Gastrocnemius medialis (tissue), 4 donors: ENCODE data around the gene DPEP3. TPM values are rescaled to one million over a fixed set of nuclear protein-coding genes. Genes with fewer than 3 reads are reported as not detected.

Source experiments
- ATAC-seq, 2 donors: fragments of 150-250 bp; one replicate each; pipeline ENCODE4 v1.9.1; 2016
- DNase-seq, 2 donors: peaks; one replicate each; pipeline ENCODE4 v3.0.0-alpha.2; 2019
- H3K27ac ChIP-seq, 4 donors: fragments of 200-600 bp; sonication (generic); 1 replicate in 1 of 4; 2 replicates in 3 of 4; pipeline ENCODE4 v1.5.1; 2016 to 2018; ENCODE audit warnings: mild to moderate bottlenecking in 2 of 4, moderate library complexity in 1 of 4
- H3K27me3 ChIP-seq, 3 donors: fragments of 200-600 bp; sonication (generic) in 2 of 3; 1 replicate in 1 of 3; 2 replicates in 2 of 3; pipeline versions ENCODE4 v1.5.1 to v1.6.0; 2016 to 2019; ENCODE audit warnings: mild to moderate bottlenecking in 1 of 3, moderate library complexity in 1 of 3
- H3K36me3 ChIP-seq, 2 donors: fragments of 200-600 bp; sonication (generic) in 1 of 2; one replicate each; pipeline ENCODE4 v1.5.1; 2017 to 2018
- H3K4me1 ChIP-seq, 2 donors: fragments of 200-600 bp; sonication (generic) in 1 of 2; one replicate each; pipeline ENCODE4 v1.5.1; 2016 to 2017; ENCODE audit warnings: mild to moderate bottlenecking in 2 of 2
- H3K4me3 ChIP-seq, 4 donors: fragments of 200-600 bp; sonication (generic) in 3 of 4; 1 replicate in 1 of 4; 2 replicates in 3 of 4; pipeline ENCODE4 v1.5.1; 2016 to 2019; ENCODE audit warnings: mild to moderate bottlenecking in 2 of 4
- H3K9me3 ChIP-seq, 3 donors: fragments of 200-600 bp; sonication (generic) in 2 of 3; 1 replicate in 1 of 3; 2 replicates in 2 of 3; pipeline ENCODE4 v1.5.1; 2016 to 2019
- CTCF ChIP-seq, 5 experiments: fragments of 450-650 bp in 3 of 5; fragments of 200-600 bp in 2 of 5; sonication (generic) in 2 of 5; IDR thresholded peaks in 4 of 5; conservative IDR thresholded peaks in 1 of 5; 1 replicate in 4 of 5; 2 replicates in 1 of 5; pipeline ENCODE4 v1.5.1; 2016 to 2019; ENCODE audit warnings: antibody characterized with exemption in 5 of 5, mild to moderate bottlenecking in 3 of 5, moderate library complexity in 3 of 5
- POLR2A ChIP-seq, 2 donors: fragments of 450-650 bp; IDR thresholded peaks; one replicate each; pipeline ENCODE4 v1.6.1; 2017; ENCODE audit warnings: antibody characterized with exemption in 2 of 2, mild to moderate bottlenecking in 2 of 2, moderate library complexity in 2 of 2
- in situ Hi-C, 4 donors: fragments of 200-750 bp; cut with MboI; loops; one replicate each; pipeline versions ENCODE4 v1.15.0 to v1.8.0; 2017; ENCODE audit warnings: low sequenced_read_pairs in 4 of 4
- intact Hi-C: fragments of 100-400 bp; cut with DNase I; formaldehyde crosslinking; loops from one replicate; pipeline ENCODE4 v1.15.1; 2023; ENCODE audit warnings: low total_unique reads
- total RNA-seq, 4 donors: library from RNA; depleted of rRNA; stranded (reverse); fragments of >200 nt; gene quantifications; one replicate each; pipeline versions ENCODE4 v1.1.0 to v1.2.3, GENCODE V29; 2016

DPEP3 gene
- total RNA-seq, 4 donors from 2014 or later = not detected

GRCh38 chr16:67932462-67932840 is 47.8 kb downstream of the DPEP3 start:
- Histone ChIP-seq H3K36me3 (peaks cover 0 to 6% of the 10 kb centered on the region in 2 donors), H3K9me3 (no peaks in the 10 kb centered on the region), H3K27ac (no peak overlapping the region), H3K4me1 (peaks cover 22 to 27% of the 10 kb centered on the region in 2 donors), H3K4me3 (no peak overlapping the region), H3K27me3 (no peaks in the 10 kb centered on the region)
- intact Hi-C loops (loop anchor here (10.0 kb wide), 1 partner anchor 378 kb away; no protein-coding TSS in a partner anchor), in situ Hi-C loops (loop anchor here in 1 of 4 donors (10.0 kb wide), 1 partner anchor 48 kb away; the partner anchor contains the start of gene NRN1L)
- ATAC-seq = no peak
- TF ChIP-seq CTCF (IDR thresholded peaks at IDR 0.05 in 4 of 5, conservative IDR thresholded peaks at IDR 0.05 in 1 of 5) (no peak), POLR2A (IDR thresholded peaks at IDR 0.05) (no peak)
- DNase-seq = no peak

GRCh38 chr16:67931712-67932461 is 48.4 kb downstream of the DPEP3 start, which contains the start of gene CTRL:
Gene CTRL, minus strand, starts transcription at chr16:67931862. Its CDS starts 10 bp downstream, at chr16:67931852.
- no peak for DNase-seq
- intact Hi-C loops = loop anchor here (10.0 kb wide), 1 partner anchor 377 kb away; no protein-coding TSS in a partner anchor

GRCh38 chr16:67930678-67931211 is 49.6 kb downstream of the DPEP3 start:
- H3K36me3 ChIP-seq = peaks cover 0 to 10% of the 10 kb centered on the region in 2 donors
- in situ Hi-C loops (loop anchor here in 1 of 4 donors (10.0 kb wide), 1 partner anchor 46 kb away; the partner anchor contains the start of gene NRN1L), intact Hi-C loops (loop anchor here (10.0 kb wide), 1 partner anchor 376 kb away; no protein-coding TSS in a partner anchor)
- DNase-seq (peak in 1 of 2 donors; percentile 14), ATAC-seq (no peak)
- no peaks in the 10 kb centered on the region for H3K27me3 ChIP-seq
- no peak overlapping the region for H3K4me3 ChIP-seq
- H3K4me1 ChIP-seq = peaks cover 25 to 31% of the 10 kb centered on the region in 2 donors
- no peaks in the 10 kb centered on the region for H3K9me3 ChIP-seq
- TF ChIP-seq CTCF (IDR thresholded peaks at IDR 0.05 in 4 of 5, conservative IDR thresholded peaks at IDR 0.05 in 1 of 5) = no peak
- TF ChIP-seq POLR2A (IDR thresholded peaks at IDR 0.05) = no peak
- no peak overlapping the region for H3K27ac ChIP-seq

More at GRCh38 chr16:67931712-67932461, 48.4 kb downstream of the DPEP3 start, which contains the start of gene CTRL:
- H3K9me3 ChIP-seq = no peaks in the 10 kb centered on the region
- H3K27ac ChIP-seq = no peak within 1 kb of the TSS
- no peak for ATAC-seq
- peaks cover 17 to 24% of the 10 kb centered on the region in 2 donors for H3K4me1 ChIP-seq
- H3K4me3 ChIP-seq = no peak within 1 kb of the TSS
- peaks cover 0 to 10% of the 10 kb centered on the region in 2 donors for H3K36me3 ChIP-seq
- in situ Hi-C loops = loop anchor here in 1 of 4 donors (10.0 kb wide), 1 partner anchor 47 kb away; the partner anchor contains the start of gene NRN1L
- TF ChIP-seq POLR2A (IDR thresholded peaks at IDR 0.05) (no peak), CTCF (IDR thresholded peaks at IDR 0.05 in 4 of 5, conservative IDR thresholded peaks at IDR 0.05 in 1 of 5) (no peak)
- no peaks in the 10 kb centered on the region for H3K27me3 ChIP-seq

DNA sequence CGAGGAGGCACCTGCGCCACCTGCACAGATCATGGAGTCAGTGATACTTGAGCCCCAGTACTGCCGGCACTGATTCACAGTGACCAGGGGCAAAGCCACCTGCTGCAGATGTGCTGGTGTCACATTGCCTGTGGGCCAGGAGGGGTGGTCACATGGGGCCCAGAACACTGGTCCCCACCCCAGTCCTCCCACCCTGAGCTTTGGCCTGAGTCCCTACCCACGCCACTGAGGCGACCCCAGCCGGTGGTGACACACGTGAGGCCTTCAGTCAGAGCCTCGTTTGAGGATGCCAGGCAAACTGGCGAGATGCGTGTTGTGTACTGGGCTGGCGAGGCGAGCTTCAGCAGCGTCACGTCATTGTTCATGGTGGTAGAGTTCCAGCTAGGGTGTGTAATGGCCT is 50.1 kb downstream of the DPEP3 start:
- peaks cover 0 to 10% of the 10 kb centered on the region in 2 donors for H3K36me3 ChIP-seq
- intact Hi-C loops = loop anchor here (10.0 kb wide), 1 partner anchor 375 kb away; no protein-coding TSS in a partner anchor

More for the DNA sequence above, 50.1 kb downstream of the DPEP3 start:
- peak in 1 of 2 donors; percentile 11 for DNase-seq
- ATAC-seq = no peak
- peaks cover 30 to 34% of the 10 kb centered on the region in 2 donors for H3K4me1 ChIP-seq
- no peak overlapping the region for H3K27ac ChIP-seq
- H3K4me3 ChIP-seq = no peak overlapping the region
- H3K27me3 ChIP-seq = no peaks in the 10 kb centered on the region
- in situ Hi-C loops = loop anchor here in 1 of 4 donors (10.0 kb wide), 1 partner anchor 45 kb away; the partner anchor contains the start of gene NRN1L
- H3K9me3 ChIP-seq = no peaks in the 10 kb centered on the region
- no peak for TF ChIP-seq CTCF (IDR thresholded peaks at IDR 0.05 in 4 of 5, conservative IDR thresholded peaks at IDR 0.05 in 1 of 5)
- TF ChIP-seq POLR2A (IDR thresholded peaks at IDR 0.05) = no peak
